Nucleus accumbens (tissue), 56 donors: ENCODE data around the gene MICAL2.

Experiments used
- DNase-seq, 56 donors: peaks; one replicate each; lab custom pipeline; 2025; lab: John Stamatoyannopoulos, UW

The MICAL2 gene

DNA sequence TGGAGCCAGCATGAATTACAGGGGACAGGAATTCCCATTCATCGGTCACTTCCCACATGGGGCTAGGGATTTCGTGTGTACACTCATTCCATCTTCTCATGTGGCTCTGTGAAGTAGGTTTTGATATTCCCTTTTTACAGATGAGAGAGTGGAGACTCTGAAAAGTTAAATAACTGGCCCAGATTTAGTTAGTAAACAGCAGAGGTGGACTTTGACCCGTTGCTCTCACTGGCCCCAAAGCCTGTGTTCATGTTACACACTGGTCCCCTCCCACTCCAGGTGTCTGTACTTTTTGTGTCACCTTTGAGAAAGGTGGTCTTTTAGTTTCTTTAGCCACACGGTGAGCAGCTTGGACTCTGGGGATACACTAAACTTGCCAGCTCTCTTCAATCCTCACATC lies 108.5 kb downstream of the MICAL2 start:
- no peak for DNase-seq

DNA sequence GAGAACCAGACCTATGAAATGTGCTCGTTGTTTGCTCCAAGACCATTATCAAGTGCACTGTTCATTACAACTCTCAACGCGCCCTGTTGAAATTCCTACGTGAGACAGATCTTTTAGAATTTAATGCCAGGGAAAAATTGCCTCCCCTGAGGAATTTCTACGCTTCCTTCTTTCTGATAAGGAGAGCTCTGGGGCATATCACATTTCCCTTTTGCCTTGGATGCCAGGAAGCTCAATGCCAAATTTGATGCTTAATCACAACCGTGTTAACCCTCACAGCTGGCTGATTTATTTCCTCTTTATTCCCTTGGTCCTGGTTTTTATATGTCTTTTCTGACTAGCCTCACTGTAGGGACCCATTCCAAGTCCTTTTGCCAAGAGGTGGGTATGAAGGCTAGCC lies 109.4 kb downstream of the MICAL2 start:
- DNase-seq, result no peak

DNA sequence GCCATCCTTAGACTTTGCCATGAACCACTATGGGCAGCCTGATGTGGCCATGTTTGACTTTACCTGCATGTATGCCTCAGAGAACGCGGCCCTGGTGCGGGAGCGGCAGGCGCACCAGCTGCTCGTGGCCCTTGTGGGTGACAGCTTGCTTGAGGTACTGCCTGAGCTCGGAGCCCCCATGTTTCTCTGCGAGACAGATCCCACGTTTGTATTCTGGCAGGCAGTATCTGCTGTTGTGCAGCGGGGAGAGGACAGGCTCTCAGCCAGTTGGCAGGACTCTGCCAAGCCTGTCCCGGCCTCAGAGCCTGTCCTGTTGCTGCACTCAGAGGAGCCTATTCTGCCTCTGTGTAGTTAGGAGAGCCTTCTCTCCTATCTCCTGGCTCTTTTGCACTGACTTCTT lies 109.9 kb downstream of the MICAL2 start:
- DNase-seq, result peak in 43 of 56 donors; percentile 12 to 75 (median 46)

DNA sequence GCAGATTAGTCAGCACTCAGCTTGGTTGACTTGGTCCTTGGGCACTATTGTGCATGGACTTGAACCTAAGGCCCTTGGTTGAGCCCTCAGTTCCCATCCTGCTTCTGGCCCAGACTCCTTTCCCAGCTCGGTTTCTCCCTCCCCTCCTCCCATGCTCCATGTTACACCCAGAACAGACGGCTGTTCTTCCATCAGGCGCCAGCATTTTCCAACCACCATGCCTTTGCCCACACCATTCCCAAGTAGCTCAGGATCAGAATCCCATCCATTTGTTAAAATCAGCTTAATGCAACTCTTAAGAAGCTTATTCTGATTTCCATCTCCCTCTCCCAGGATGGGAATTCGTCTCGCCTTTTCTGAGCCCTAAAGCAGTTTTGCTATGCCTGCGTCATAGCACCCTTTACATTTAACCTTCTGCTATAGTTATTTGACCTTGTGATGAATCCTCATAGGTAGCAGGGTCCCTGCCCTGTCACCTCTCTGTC lies 110.7 kb downstream of the MICAL2 start:
- DNase-seq, result no peak

- DNase-seq, result peak in 25 of 56 donors; percentile 8 to 68 (median 22)
Observed at GRCh38 chr11:12222055-12222792, 111.8 kb downstream of the MICAL2 start.

- no peak for DNase-seq
Observed at GRCh38 chr11:12223771-12224536, 113.6 kb downstream of the MICAL2 start.

DNA sequence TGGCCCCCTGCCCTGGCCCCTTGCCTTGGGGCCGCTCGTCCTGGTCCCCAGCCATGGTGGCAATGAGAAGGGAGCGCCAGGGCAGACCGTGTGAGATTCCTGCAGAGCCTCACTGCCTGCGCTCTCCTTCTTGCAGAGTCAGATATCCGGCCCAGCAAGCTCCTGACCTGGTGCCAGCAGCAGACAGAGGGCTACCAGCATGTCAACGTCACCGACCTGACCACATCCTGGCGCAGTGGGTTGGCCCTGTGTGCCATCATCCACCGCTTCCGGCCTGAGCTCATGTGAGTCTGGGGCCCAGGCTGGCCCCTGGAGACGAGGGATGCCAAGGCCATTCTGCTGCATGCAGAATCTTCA lies 114.1 kb downstream of the MICAL2 start:
- DNase-seq, result peak in 13 of 56 donors; percentile 10 to 65 (median 17)

DNA sequence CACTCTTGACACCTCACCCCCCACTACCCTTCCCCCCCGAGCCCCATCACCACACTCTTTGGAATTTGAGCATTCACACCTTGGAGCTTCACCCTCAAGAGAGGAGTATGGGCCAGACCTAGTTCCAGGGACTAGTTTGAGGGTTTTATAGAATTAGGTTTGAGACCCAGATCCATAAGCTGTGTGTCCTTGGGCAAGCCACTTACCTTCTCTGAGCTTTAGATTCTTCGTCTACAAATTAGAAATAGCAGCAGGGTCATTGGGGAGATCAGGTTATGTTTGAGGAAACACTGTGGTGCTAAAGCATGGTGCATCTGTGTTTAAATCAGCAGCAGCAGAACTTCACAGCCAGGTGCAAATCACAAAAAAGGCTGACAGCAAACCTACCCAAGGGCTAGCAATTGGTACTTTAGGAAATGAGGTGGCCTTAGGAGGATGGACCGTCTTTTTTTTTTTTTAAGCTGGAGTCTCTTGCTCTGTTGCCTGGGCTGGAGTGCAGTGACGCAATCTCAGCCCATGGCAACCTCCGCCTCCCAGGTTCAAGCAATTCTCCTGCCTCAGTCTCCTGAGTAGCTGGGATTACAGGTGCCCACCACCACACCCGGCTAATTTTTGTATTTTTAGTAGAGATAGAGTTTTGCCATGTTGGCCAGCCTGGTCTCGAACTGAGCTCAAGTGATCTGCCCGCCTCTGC lies 114.8 kb downstream of the MICAL2 start:
- DNase-seq, result no peak

GRCh38 chr11:12226093-12226492 lies 115.7 kb downstream of the MICAL2 start:
- DNase-seq, result no peak

GRCh38 chr11:12229450-12230229 lies 119.2 kb downstream of the MICAL2 start:
- DNase-seq, result no peak

GRCh38 chr11:12232160-12232559 lies 121.8 kb downstream of the MICAL2 start:
- no peak for DNase-seq

DNA sequence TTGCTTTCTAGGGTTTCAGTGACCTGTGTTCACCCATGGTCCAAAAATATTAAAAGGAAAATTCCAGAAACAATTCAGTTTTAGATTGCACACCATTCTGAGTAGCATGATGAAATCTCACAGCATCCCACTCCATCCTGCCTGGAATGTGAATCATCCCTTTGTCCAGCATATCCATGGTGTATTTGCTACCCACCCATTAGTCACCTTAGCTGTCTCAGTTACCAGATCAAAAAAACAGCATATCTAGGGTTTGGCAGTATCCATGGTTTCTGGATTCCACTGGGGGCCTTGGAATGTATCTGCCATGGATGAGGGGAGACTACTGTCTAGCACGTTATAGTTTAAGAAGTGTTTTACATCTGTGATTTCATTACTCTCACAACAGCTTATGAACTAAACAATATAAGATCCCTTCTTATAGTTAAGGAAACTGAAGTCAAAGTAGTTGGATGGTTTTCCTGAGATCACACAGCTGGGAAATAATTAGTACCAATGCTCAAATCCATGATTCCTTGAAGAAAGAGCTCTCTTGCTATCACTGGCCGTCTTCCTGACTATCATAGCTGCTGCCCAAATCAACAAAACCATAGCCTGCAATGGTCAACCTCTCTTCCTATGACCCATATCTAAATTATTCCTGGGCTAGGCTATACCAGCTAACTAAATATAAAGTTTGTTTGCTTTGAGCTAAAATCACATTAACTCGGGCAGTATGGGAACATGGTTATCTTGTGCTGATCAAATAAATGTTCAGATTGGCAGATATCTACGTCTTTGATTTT lies 122.6 kb downstream of the MICAL2 start:
- no peak for DNase-seq

DNA sequence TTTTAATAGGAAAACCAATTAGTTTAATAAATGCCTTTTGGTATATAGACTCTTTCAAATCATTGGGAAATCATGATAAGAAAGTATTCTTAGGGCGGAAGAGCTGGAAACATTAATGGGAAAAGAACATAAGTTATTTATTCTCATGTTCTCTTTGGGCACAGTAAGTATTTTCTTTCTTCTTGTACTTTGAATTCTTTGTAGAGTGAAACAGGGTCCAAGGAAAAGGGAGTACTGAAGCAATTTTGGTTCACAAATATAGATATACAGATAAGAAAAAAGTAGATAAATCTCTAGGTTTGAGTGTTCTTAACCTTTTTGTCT lies 123.2 kb downstream of the MICAL2 start:
- DNase-seq, result no peak

GRCh38 chr11:12234221-12234620 lies 123.8 kb downstream of the MICAL2 start:
- DNase-seq, result no peak

DNA sequence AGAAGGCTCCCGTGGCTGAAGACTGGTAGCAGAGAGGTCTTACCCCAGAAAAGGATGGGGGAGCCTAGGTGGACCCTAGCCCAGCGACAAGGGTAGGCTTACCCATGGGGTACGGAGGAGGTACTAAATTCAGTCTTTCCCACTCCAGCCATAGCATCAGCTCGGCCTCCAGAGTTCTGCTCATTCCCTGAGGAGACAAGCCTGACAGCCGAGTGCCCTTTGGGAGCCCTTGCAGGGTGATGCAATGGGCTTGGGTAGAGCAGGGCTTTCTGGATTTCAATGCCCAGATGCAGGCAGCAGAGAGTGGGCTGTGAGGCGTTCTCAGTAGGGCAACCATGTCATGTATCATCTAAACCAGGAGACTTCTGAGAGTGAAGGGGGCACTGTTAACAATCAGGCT lies 124.7 kb downstream of the MICAL2 start:
- DNase-seq, result no peak

- no peak for DNase-seq
Observed at GRCh38 chr11:12235553-12235946, 125.2 kb downstream of the MICAL2 start.

GRCh38 chr11:12235947-12236743 lies 125.8 kb downstream of the MICAL2 start:
- DNase-seq, result peak in 3 of 56 donors; percentile 10 to 31 (median 11)

GRCh38 chr11:12236744-12237101 lies 126.3 kb downstream of the MICAL2 start:
- no peak for DNase-seq

DNA sequence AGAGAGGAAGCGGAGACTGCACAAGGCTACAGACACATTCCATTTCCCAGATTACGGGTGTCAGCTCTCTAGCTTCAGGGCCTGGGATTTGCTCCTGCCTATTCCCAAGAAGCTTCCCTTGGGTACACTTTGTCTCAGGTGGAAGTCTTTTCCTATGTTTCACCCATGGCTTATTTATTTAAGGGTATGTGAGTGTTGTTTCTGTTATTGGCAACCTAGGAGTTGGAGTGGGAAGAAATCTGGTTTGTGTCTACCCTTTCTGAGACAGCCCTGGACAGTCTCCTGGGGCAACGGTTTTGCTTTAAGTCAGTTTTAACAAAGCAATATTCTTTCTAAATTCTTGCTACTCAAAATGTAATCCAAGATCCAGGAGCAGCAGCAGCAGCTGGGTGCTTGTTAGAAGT lies 127.0 kb downstream of the MICAL2 start:
- no peak for DNase-seq
